ENCODE data around the gene FHIT.

The FHIT gene

DNA sequence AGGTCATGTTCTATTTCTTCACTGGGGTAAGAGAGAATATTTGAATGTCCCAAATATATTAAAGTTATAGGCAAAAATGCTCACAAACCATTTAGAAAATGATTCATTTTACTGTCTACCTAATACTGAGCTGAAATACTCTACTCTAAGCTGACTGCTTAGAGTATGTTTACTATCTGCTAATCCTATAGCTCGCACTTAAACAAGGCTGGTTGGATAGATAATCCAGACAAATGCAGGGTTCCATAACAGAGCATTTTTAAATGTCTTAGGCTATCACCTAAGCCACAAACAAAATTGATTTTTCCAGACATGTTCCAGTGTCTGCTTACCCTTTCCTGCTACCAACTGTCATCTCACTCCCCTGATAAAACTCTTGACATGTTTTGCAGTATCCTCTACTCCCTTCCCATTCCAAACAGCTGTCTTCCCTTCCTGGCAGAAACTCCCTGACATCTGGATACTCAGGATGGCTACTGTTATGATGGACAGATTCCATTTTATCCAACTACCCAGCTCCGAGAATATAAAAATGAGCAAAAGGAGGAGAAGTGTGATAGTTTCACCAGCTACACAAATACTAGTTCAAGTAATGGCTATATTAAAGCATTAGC is 1034.7 kb downstream of the FHIT start:
- no peak for DNase-seq (ENCODE audit: low spot score)

DNA sequence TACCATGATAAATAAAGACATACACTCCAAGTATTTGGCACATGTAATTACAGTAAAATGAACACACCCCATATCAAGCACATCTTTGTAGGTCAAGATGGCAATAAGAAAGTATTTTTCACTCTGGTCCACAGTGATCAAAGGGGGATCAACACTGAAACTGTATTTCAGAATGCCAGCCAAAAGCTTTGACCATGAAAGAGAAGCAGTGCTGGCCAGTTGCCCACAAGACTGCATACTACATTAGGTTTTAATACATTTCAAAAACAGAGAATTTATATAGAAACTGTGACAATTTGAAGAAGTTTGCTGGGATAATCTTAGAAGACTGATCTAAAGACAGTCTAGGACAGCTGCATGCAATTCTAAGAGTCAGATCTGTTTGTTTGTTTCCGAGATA is 1035.3 kb downstream of the FHIT start:
- no peak for DNase-seq (ENCODE audit: low spot score)

- no peak for DNase-seq (ENCODE audit: low spot score)
These were observed 1043.3 kb downstream of the FHIT start for GRCh38 chr3:60207905-60208304.

DNA sequence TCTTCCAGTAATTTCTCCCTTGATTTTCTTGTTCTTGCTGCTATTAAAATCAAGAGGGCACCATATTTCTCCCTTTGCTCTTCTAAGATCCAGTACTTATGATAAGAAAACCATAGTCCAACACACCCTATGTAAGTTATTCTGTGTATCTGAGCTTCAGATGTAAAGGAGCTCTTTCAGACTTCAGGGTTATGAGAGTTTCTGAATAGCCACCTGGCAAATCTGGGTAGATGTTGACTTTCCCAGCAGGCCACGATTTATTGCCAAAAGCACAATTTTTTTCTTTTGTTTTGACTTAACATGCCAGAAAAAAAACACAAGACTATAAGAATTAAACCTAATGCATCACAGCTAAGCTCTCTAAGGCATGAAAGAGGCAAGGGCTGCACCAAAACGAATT is 1045.0 kb downstream of the FHIT start:
- DNase-seq (ENCODE audit: low spot score) = no peak

- no peak for DNase-seq (ENCODE audit: low spot score)
These were observed 1049.1 kb downstream of the FHIT start for GRCh38 chr3:60202052-60202726.

DNA sequence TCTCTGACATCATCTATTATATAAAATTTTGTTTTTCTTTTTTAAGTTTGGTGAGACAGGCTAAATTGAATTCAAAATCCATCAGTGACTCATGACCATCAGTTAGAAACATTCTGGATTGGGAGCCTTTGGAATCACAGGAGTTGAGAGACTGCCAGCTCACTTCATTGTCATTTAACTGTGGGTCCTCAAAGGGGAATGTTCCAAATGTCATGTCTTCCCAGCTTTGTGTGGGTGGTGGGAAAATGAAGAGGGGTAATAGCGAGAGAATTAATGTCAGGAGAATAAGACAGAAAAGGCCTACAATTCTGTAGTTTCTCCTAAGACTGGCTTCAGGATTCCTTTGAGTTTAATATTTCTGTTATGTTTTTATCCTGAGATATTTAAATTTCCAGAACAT is 1051.9 kb downstream of the FHIT start:
- no peak for DNase-seq (ENCODE audit: low spot score)

- no peak for DNase-seq (ENCODE audit: low spot score)
These were observed 1053.0 kb downstream of the FHIT start for GRCh38 chr3:60198179-60198720.

DNA sequence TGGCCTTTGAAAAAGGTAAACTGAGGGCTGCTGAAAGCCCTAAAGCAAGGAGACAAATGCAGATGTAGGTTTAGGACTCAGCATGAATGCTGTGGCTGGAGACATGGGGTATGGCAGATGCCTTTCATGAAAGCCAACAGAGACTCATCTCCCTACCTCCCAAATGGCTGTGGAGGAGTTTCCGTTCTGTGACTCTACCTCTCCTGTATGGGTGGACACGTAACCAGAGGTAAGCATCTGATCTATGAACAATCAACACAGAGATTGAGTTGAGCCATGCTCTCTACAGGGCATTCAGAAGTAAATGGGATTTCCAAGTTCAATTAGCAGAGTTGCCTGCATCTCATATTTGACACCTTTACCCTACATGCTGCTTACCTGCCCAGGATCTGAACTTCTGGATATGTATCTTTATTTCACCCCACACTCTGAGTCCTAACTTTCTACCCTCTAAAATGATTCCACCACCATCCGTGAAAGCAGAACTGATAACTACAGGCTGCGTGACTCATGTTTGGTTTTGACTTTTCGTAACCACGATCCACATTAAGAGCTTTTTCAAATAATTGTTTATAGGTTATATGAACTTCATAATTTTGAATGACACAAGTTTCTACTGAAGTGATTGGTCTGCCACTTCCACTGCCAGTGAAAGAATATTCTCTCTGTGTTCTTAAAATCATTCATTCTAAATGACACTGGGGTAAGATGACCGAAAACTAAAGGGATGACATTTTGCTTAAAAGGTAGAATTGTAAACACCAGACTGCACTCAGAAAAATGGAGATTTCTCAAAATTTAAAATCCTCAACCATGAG is 1058.7 kb downstream of the FHIT start:
- DNase-seq (ENCODE audit: low spot score) = no peak

- DNase-seq (ENCODE audit: low spot score) = no peak
These were observed 1061.2 kb downstream of the FHIT start for GRCh38 chr3:60190073-60190472.

DNA sequence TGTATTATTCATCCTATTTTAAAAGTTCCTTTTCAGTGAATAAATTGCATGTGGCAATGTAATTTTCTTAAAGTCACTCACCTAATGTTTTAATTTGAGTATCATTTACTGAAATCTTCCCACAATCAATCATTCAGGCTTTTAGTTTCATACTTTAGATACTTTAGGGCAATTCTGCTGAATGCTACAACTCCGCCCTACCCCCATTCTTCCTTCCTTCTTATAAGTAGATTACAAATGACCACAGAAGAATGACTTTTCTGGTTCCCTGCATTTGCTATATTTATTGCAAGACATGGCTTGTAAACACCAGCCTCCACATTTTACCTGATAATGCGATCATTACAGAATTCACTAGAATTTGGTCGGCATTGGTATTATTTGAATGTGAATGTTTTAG is 1061.9 kb downstream of the FHIT start:
- DNase-seq (ENCODE audit: low spot score) = no peak

DNA sequence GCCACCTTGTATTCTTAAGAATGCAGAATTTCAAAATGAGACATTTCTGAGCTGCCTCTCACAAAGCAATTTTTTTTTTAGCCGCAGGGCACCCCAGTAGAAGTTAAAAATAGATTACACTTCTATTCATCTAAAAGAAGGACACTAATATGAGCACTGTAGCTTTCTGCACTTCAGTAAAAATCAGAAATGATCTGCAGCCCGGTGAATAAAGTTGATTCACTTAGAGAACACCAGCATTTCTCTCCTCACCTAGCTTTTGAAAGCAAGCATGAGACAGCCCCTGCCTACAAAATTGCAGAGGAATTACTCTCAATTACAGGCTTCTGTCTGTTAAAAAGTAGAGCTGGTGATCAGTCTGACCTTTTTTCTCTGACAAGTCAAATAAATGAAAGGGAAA is 1062.4 kb downstream of the FHIT start:
- no peak for DNase-seq (ENCODE audit: low spot score)

- no peak for DNase-seq (ENCODE audit: low spot score)
These were observed 1063.9 kb downstream of the FHIT start for GRCh38 chr3:60187343-60187742.

DNA sequence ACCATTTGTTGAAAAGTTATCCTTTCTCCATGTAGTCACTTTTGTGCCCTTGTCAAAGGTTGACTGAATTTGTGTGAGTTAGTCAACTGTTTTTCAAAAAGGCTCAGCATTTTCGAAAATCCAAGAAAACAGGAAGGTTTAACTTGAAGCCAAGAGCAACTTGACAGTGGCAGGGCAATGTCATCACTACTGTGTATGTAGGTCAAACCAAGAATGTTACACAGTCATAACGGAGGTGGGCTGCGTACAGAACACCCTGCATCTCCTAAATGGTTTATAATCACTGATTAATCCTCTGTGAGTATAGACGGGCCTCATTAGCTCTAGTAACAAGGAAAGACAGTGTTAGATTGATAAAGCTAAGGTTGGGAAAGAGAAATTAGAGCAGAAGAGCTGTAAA is 1064.9 kb downstream of the FHIT start:
- DNase-seq (ENCODE audit: low spot score) = no peak

DNA sequence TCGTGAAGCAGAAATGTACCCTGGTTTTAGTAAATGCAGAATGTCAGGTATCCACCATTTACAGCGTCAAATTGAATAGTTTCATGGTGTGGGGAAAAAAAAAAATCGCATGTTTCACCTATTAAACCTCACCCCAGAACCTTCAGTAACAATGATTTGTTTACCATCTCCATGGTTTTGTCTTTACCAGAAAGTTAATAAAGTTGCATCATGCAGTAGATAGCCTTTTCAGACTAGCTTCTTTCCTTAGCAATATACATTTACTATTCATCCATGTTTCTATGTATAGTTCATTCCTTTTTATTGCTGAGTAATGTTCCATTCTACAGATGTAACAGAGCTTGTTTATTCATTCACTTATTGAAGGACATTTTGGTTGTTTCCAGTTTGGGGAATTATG is 1066.1 kb downstream of the FHIT start:
- no peak for DNase-seq (ENCODE audit: low spot score)

DNA sequence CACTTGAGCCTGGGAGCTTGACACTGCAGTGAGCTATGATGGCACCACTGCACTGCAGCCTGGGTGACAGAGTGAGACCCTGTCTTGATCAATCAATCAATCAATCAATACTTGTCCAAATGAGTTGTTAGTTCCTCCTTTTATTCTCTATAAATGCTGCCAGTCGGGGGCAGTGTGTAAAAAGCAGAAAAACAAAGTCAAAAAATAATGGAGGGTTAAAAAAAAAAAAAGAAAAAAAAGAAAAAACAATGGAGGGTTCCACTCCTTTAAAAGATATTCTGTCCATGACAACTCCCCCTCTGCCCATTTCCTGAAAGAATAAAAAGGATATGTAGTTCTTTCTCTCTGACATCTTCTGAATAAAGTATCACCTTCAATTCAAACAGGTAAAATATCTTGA is 1068.6 kb downstream of the FHIT start:
- DNase-seq (ENCODE audit: low spot score) = no peak

GRCh38 chr3:60178931-60179653 is 1072.2 kb downstream of the FHIT start:
- no peak for DNase-seq (ENCODE audit: low spot score)

GRCh38 chr3:60177726-60178125 is 1073.5 kb downstream of the FHIT start:
- DNase-seq (ENCODE audit: low spot score) = no peak

DNA sequence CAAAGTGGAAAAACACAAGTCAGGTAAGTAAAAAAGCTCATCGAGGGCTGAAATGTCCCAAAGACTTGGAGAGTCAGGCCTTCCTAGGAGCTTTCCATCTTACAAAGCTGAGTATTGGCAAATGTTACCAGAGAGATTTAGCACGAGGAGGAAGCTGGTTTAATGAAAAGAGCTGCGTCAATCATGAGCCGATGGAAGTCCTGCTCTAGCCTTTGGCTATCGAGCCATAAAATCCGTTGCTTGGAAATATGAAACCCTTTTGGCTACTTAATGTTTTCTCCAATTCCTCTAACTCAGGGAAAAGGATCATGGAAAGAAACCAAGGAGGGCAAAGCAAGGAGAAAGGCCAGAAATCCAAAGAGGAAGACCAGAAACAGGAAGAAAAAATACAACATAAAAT is 1074.6 kb downstream of the FHIT start:
- DNase-seq (ENCODE audit: low spot score) = no peak

GRCh38 chr3:60175680-60176079 is 1075.6 kb downstream of the FHIT start:
- no peak for DNase-seq (ENCODE audit: low spot score)

GRCh38 chr3:60169755-60170154 is 1081.5 kb downstream of the FHIT start:
- DNase-seq (ENCODE audit: low spot score) = no peak

DNA sequence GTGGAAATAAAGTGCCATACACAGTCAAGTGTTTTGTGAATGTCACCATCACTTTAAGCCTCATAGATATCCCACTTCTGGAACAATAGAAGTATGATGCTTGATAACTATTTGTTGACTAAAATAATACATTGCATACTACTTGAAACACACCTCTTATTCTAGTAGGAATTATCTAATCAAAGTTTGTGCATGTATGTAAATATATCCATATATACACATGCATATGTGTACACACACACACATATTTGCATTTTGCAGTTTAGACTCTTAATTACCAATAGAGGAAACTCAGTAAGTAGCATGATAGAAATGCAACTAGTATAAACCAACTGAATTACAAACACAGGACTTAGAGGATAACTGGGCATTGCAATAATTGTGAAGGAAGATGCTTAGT is 1084.1 kb downstream of the FHIT start:
- no peak for DNase-seq (ENCODE audit: low spot score)
